HG03439 (cell line): Measurements from ENCODE around the gene UBAP1L.
A peak's percentile ranks its signal among the peaks of the same experiment; 100 is the strongest.
"Not testable (repeated sequence)": the region's sequence is repeated elsewhere in the genome, so short reads cannot be mapped to it uniquely, and the experiment has no call there.

Experiments
- ATAC-seq: cut with Tn5 transposase; IDR thresholded peaks from one replicate; pipeline ENCODE4 v1.9.1; 2021; ENCODE audit warnings: mild to moderate bottlenecking, moderate library complexity; ENCODE audit not compliant: unreplicated experiment

The UBAP1L gene

DNA sequence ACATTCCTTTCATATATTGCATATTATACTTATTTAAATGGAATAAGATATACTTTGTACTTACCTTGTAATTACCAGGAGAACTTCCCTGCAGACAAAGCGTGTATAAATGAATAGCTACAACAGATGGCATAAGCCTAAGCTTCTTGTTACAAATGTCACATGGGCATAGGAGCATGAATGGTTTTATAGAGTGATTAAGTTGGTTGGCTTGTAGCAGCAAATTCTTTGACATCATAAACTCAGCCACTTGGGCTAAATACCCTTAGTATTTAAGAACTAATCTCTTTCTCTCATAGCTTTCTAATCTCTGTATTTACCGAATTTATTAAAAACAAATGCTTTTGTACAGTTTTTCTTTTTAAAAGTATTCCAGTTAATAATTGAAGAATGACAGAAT is at the start of gene UBAP1L:
TSS of gene UBAP1L (minus strand) at position 115 of the 400 bp plus-strand sequence. CDS start 8,985 bp downstream, outside the sequence.
- no peak for ATAC-seq

DNA sequence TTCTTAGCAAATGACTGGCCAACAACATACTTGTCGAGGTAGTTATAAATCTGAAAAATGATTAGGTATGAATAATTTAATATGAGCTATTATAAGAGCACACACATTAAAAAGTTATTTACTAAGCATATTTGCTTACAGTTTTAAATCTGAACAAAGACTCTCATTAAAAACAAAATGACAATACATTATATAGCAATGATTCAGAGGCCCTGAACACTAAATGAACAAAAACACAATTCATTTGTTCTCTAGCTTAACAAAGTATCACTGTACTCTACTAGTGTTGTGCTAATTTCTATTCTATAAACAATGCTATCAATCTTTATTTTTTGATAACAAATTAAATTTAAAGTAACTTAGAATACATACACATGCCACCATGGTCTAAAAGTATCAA is 49.1 kb upstream of the UBAP1L start:
- ATAC-seq = no peak

DNA sequence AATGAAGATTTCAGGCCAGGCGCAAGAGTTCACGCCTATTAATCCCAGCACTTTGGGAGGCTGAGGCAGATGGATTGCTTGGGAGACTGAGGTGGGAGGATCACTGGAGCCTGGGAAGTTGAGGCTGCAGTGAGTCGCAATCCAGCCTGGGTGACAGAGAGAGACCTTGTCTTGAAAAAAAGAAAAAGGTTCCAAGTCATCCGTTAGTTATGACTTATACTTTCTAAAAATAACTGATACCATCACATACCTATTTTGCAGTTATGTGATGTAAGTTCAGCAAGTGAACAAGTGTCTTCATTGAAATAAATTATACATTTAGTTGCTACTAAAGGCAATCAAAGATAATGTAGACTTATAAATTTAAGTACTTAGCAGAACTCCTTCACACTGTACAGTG is 48.0 kb upstream of the UBAP1L start:
- ATAC-seq = no peak

DNA sequence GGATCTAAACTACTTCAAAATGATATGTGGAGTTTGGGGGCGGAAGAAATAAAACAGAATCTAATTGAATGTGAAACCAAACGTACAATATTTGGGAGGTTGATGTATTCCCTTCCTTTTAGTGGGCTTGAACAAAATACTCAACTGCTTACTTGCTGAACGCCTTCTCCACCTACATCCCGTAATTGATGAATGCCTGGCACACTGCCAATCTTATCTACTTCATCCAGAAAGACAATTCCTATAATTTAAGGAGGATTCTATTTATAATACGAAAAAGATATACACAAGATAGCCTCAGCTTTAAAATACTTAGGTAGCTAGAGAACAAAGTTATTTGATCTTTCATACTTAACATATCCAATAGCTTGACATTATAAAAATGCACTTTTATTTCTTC is 41.7 kb upstream of the UBAP1L start:
- no peak for ATAC-seq

DNA sequence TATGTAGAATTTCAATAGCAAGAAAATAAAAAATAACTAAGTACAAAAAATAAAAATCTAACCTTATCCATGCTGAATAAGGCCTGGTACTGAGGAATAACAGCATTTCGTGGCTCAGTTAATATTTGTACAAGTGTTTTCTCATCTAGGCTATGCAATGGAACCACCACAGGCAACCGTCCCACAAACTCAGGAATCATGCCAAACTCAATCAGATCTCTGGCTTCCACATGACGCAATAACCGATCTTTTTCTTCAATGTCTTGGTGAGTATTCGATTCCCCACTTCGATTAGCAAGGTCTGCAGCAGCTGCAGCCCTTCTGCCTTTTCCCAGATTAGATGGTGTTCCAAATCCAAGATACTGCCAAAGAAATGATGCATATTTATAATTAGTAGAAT is 39.7 kb upstream of the UBAP1L start:
- no peak for ATAC-seq

DNA sequence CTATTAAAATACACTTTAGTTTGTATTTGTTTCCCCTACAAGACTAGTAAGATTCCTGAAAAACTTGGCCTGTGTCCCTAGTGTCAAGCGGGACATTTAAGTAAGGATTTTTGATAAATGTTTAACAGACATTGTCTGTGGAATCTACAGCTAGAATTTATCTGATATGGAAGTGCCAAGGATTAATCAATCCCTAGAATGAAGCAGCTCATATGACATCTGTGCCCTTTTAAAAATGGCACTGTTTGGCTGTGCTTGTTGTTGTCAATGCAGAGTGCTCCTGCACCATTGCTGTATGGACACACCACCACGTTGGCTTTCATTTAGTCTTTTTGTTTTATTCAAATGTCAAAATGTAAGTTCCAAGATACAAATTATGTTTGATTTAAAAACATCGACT is 32.9 kb upstream of the UBAP1L start:
- ATAC-seq = no peak

DNA sequence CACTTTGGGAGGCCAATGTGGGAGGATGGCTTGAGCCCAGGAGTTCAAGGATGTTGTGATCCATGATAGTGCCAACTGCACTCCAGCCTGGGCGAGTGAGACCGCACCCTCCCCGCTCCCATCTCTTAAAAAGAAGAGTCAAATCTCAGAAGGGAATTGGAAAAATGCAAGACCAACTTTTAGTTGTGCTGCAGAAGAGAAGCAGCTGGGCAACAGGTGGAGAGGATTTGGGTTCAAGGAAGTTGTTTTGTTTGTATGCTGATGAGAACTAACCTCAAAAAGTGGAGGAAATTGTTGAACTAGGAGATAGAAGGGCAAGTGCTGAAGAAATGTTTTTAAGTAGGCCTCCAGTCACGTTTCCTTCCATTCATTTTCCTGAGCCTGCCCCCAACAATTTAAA is 31.4 kb upstream of the UBAP1L start:
- no peak for ATAC-seq

DNA sequence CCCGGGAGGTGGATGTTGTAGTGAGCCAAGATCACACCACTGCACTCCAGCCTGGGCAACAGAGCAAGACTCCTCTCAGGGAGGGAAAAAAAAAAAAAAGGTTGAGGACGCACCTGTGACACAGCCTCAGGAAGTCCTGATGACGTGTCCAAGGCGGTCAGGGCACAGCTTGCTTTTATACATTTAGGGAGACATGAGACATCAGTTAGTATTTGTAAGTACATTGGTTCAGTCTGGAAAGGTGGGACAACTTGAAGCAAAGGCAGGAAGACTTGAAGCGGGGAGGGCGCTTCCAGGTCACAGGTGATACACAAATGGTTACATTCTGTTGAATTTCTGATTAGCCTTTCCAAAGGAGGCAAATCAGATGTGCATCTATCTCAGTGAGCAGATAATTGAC is 23.6 kb upstream of the UBAP1L start:
- not testable (repeated sequence) for ATAC-seq

DNA sequence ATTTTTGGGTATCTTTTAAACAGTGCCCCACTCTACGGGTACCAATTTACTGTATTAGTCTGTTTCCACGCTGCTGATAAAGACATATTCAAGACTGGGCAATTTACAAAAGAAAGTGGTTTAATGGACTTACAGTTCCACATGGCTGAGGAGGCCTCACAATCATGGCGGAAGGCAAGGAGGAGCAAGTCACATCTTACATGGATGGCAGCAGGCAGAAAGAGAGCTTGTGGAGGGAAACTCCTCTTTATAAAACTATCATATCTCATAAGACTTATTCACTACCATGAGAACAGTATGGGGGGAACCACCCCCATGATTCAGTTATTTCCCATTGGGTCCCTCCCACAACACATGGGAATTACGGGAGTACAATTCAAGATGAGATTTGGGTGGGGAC is 22.9 kb upstream of the UBAP1L start:
- not testable (repeated sequence) for ATAC-seq

DNA sequence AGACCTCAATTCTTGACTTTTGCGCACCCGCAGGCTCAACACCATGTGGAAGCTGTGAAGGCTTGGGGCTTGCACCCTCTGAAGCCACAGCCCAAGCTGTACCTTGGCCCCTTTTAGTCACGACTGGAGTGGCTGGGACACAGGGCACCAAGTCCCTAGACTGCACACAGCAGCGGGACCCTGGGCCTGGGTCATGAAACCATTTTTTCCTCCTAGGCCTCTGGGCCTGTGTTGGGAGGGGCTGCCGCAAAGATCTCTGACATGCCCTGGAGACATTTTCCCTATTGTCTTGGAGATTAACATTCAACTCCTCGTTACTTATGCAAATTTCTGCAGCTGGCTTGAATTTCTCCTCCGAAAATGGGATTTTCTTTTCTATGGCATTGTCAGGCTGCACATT is 22.1 kb upstream of the UBAP1L start:
- not testable (repeated sequence) for ATAC-seq

DNA sequence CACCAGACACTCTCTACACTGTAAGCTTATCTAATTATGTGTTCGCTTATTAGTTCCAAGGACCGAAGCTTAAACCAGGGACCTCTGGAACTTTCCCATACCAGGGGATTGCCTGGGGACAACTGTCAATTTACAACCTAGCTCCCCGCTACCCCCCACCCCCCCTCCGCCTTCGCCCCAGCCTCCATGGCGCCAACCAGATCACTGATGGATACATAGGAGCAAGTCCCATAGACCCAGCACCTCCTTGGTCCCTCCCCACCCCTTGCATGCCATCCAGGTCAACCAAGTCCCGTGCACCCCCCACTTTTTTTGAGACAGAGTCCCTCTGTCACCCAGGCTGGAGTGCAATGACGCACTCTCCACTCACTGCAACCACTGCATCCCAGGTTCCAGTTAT is 19.5 kb upstream of the UBAP1L start:
- ATAC-seq = no peak

DNA sequence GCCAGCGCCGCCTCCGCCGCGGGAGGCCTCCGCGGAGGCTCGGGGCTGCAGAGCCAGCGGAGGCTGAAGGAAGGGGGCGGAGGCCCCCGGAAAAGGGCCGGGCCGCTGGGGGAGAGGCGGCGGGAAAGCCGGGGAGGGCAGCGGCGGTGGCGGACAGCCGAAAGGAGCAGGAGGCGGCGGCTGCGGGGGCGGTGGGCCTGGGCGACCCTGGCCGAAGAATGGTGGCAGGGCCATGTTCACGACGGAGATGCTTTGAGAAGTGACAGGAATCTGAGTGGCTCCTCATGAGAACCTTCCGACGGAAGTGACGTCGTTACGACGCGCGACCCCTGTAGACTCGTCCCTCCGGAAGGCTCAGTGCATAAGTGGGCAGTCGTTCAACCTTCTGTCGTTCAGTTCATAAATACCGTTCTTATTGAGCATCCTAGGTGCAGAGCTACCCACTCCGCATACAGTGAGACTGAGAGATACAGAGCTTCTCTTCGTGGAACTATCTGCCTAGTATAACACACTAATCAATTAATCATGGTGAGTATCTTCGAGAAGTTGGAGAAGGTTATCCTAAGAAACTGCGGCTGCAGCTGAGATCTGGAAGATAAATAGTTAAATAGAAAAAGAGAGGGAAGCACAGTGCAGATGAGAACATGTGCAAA is 18.7 kb upstream of the UBAP1L start, which contains the start of gene PDCD7:
TSS of gene PDCD7 (minus strand) at position 261 of the 653 bp plus-strand sequence. CDS start at position 234, 27 bp downstream.
- peak; percentile 88 for ATAC-seq

DNA sequence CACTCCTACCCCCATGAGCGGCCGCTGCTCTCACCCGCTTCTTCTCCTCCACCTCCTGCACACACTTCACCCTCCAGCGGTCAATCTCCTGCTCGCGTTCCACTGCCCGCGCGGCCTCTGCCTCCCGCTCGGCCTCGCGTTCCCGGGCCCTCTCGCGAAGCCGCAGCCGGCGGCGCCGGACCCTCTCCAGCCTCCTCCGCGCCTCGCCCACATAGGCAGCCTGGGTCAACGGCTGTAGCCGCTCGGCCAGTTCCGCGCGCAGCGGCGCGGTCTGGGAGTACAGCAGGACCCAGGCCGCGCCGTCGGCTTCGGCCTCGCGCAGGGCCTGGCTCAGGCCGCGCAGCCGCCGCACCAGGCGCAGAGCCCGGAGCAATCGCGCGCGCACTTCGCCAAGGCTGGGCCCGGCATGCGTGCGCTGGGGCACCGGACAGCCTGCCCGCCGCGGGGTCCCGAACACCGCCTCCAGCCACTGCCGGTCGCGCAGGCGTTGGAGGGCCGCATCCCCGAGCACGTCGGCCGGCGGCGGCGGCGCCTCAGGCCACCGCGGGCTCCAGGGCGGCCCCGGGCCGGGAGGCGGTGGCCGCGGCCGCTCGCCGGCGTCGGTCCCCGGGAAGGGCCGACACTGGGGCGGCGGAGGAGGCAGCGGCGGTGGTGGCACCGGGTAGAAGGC is 18.0 kb upstream of the UBAP1L start:
- peak; percentile 40 for ATAC-seq

DNA sequence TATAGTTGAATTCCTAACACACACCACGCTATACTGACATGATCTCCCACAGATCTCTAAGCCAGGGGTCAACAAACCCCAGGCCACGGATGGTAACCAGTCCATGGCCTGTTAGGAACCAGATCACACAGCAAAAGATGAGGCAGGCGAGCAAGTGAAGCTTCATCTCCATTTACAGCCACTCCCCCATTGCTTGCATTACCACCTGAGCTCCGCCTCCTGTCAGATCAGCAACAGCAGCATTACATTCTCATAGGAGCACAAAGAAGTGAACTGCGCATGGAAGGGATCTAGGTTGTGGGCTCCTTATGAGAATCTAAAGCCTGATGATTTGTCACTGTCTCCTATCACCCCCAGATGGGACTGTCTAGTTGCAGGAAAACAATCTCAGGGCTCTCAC is 15.9 kb upstream of the UBAP1L start:
- no peak for ATAC-seq

DNA sequence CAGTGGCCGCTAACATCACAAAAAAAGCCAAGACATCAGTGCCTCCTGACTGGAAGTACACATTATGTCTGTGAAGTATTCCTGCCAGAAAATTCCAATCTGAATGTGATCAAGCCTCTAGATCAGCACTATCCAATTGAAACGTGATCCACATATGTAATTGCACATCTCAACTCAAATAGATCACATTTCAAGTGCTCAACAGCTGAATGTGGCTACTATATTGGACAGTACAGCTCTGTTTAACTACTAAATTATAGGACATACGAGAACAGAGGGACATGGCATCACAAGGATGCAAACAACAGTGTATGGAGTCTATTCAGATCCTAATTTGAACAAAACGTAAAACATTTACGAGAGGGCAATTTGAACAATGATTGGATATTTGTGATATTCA is 542 bp upstream of the UBAP1L start:
- no peak for ATAC-seq

DNA sequence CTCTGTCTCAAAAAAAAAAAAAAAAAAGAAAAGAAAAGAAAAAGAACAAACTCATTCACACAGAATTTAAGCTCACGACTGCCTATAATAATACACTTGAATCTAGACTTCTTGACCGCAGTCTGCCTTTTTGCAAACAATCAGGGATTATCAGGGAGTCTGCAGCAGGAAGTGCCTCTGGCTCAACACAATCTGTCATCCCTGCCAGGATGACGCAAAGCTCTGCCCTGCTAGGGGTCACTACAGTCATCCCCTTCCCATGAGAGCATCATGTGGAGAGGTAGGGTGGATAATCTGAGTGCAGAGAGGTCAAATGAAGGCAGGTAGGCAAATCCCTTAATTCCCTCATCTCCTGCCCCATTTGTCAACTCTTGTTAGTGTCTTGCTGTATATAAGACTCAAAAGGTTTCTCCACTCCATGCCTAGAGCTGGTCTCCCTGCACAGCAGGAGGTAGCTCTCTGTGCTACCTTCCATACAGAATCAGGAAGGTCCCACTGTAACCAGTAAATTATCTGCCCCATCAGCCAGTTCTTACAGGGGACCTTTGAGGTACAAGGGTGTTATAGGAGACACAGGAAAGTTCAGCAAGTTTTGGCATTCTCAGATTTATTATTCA is 4.2 kb downstream of the UBAP1L start:
- ATAC-seq = no peak

DNA sequence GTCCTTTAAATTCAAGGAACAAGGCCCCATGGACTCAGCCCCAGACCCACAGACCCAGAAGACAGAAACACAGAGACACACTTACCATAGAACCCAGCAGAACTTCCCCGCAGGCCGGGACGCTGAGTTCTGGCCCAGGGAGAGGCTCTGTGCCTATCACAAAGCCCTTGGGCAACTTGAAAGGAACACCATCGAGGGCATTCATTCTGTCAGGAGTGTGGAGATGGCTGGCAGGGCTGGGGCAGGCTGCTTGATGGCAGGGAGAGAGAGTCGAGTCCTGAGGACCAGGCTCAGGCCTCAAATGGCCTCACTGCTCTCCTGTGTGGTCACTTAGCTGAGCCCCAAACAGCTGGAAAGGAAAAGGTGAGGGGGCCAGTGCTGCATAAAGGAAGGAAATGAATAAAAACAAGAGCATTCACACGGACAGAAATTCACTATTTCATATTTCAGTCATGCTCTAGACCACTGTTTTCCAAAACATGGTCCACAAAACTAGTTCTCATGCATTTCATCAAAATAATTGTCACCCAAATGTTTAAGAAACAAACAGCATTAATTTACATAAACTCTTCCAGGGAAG is 8.9 kb downstream of the UBAP1L start:
- no peak for ATAC-seq

DNA sequence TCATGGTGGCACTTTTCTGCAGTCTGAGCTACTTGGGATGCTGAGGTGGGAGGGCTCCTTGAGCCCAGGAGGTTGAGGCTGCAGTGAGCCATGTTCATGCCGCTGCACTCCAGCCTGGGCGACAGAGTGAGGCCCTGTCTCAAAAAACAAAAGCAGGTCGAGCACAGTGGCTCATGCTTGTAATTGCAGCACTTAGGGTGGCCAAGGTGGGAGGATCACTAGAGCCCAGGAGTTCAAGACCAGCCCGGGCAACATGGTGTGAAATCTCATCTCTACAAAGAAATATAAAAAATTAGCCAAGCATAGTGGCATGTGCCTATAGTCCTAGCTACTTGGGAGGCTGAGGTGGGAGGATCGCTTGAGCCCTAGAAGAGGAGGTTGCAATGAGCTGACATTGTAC is 10.0 kb downstream of the UBAP1L start:
- ATAC-seq = no peak

DNA sequence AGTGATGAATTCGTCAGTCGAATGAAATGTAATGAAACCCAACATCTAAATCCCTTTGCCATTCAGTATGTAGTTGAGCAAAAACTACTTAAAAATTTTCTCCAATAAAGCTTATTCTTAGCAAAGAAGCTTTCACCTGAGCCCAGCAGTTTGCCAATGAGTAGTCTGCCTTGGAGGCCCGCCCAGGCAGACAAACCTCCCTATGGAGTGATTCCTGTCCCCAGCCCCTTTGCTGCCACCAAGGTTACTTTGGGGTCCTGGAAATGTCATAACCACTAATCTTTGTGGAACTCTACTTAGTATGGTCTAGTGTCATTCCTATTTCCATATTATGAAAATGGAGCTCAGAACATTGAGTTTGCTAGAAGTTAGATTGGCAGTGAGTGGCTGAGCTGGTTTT is 12.1 kb downstream of the UBAP1L start:
- no peak for ATAC-seq

DNA sequence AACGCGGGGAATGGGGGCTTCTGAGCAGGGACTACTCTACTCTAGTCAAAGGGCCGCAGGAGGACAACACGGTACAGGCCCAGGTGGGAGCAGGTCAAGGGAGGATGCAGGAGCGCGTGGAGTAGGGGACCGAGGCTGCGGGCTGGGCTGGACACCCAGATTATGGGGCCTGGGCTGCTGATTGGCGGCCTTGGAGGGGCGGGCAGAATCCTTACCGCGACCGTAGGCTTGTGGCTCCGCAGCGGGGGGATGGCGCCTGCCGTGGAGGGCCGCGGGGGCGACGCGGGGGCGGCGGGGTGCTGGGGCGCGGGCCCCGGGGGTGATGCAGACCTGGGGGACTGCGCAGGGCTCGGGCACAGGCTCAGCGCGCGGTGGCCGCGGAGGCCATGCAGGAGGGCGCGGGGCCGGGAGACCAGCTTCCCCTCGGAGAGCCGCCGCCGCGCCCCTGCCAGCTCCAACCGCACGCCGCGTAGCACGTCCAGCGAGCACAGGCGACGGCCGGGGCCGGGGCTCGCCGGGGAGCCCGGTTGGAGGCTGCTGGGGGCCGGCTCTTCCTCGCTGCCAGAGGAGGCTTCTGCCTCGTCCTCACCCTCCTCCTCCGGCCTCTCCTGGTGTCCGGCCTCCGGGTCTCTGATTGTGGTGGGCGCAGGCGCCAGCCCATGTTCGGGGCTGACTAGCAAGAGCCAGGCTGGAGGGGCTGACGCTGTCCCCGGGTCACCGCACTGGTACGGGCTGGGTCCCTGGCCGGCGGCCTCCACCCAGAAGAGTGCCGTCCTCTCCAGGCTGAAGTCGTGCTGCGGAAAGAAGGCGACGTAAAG is 12.9 kb downstream of the UBAP1L start:
- ATAC-seq = no peak

DNA sequence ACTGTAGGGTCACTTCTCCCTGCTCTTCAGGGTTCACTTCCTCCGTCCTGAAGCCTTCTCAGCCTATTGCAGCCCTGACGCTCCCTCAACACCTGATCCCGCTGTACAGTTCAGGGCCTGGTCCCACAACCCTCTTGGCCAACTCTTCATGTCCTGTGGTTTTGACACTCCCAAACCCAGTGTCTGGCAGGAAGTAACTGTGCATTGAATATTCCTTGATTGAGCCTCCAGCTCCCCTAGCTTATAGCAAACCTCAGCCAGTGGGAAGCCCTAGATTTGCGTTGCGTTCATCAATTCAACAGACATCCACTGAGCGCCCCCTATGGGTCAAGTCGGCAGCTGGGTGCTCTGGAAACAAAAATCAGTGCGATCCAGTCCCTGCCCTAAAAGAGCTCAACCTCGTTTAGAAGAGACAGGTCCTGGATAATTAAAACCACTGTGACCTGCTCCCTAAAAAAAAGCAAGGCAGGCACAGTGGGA is 13.5 kb downstream of the UBAP1L start:
- no peak for ATAC-seq
